Lower lobe of right lung (tissue), 2 donors: ENCODE measurements around the gene FXYD2. TPM values are rescaled to one million over a fixed set of nuclear protein-coding genes. Genes with fewer than 3 reads are reported as not detected.
A peak's percentile ranks its signal among the peaks of the same experiment; 100 is the strongest.
"Not testable (repeated sequence)": the region's sequence is repeated elsewhere in the genome, so short reads cannot be mapped to it uniquely, and the experiment has no call there.

Experiments used
- ATAC-seq, 2 donors: fragments of 200-7000 bp; cut with Tn5 transposase; one replicate each; pipeline ENCODE4 v1.9.1; 2020 to 2022; ENCODE audit warnings: mild to moderate bottlenecking in 2 of 2, moderate library complexity in 2 of 2
- DNase-seq: peaks from one replicate; pipeline ENCODE4 v3.0.0-alpha.2; 2020
- H3K27ac ChIP-seq: fragments of 200-600 bp; one replicate; pipeline ENCODE4 v1.8.0; 2022
- H3K27me3 ChIP-seq: fragments of 200-600 bp; one replicate; pipeline ENCODE4 v1.8.0; 2022; ENCODE audit warnings: low read depth
- H3K36me3 ChIP-seq: fragments of 200-600 bp; one replicate; pipeline ENCODE4 v1.8.0; 2022; ENCODE audit warnings: mild to moderate bottlenecking
- H3K4me1 ChIP-seq: fragments of 200-600 bp; one replicate; pipeline ENCODE4 v1.8.0; 2022
- H3K4me3 ChIP-seq: fragments of 200-600 bp; one replicate; pipeline ENCODE4 v1.8.0; 2022; ENCODE audit warnings: mild to moderate bottlenecking
- H3K9me3 ChIP-seq: fragments of 200-600 bp; one replicate; pipeline ENCODE4 v1.8.0; 2022
- CTCF ChIP-seq: fragments of 200-600 bp; IDR thresholded peaks from one replicate; pipeline ENCODE4 v1.8.0; 2022; ENCODE audit warnings: antibody characterized with exemption, mild to moderate bottlenecking
- intact Hi-C: fragments of 100-400 bp; cut with DNase I; formaldehyde crosslinking; loops from one replicate; pipeline ENCODE4 v1.11.0; 2022
- total RNA-seq: library from RNA; stranded (reverse); fragmentation: NEBNext Ultra II Directional; extraction: Animal tissue kit (Norgen Biotek cat#: 25700); gene quantifications from one replicate; pipeline ENCODE4 v1.2.1, GENCODE V29; 2021
- donor health status: DM: no; HTN: yes; CAD: no; lungs with severe emphysema.

FXYD2 gene
- total RNA-seq, 1 donor from 2014 or later: 2.8 TPM

GRCh38 chr11:117816151-117816741 lies 8.3 kb downstream of the FXYD2 start:
- Histone ChIP-seq H3K4me1 (peaks cover 52% of the 10 kb centered on the region), H3K36me3 (no peaks in the 10 kb centered on the region), H3K27me3 (no peaks in the 10 kb centered on the region), H3K9me3 (no peaks in the 10 kb centered on the region), H3K4me3 (no peak overlapping the region), H3K27ac (peak overlapping the region; percentile 71)
- no peak for TF ChIP-seq CTCF
- DNase-seq (no peak), ATAC-seq (peak in 1 of 2 donors; percentile 2)
- intact Hi-C loops: no loop called here

- intact Hi-C loops: no loop called here
- ATAC-seq (peak; percentile 52 to 68), DNase-seq (peak; percentile 76)
- Histone ChIP-seq H3K27ac (peak overlapping the region; percentile 71), H3K27me3 (no peaks in the 10 kb centered on the region), H3K36me3 (no peaks in the 10 kb centered on the region), H3K4me1 (peaks cover 52% of the 10 kb centered on the region), H3K9me3 (no peaks in the 10 kb centered on the region), H3K4me3 (no peak overlapping the region)
- TF ChIP-seq CTCF: no peak
Measured at GRCh38 chr11:117815262-117815803, 9.2 kb downstream of the FXYD2 start.

- intact Hi-C loops: no loop called here
- H3K36me3 ChIP-seq: no peaks in the 10 kb centered on the region
- TF ChIP-seq CTCF: no peak
- ATAC-seq (peak; percentile 28 to 52), DNase-seq (peak; percentile 82)
- peak overlapping the region; percentile 71 for H3K27ac ChIP-seq
- H3K9me3 ChIP-seq: no peaks in the 10 kb centered on the region
- no peaks in the 10 kb centered on the region for H3K27me3 ChIP-seq
- peaks cover 52% of the 10 kb centered on the region for H3K4me1 ChIP-seq
- H3K4me3 ChIP-seq: no peak overlapping the region
Measured at GRCh38 chr11:117814766-117815261, 9.7 kb downstream of the FXYD2 start.

- no peaks in the 10 kb centered on the region for H3K36me3 ChIP-seq
- intact Hi-C loops: no loop called here
- H3K27me3 ChIP-seq: no peaks in the 10 kb centered on the region
- no peaks in the 10 kb centered on the region for H3K9me3 ChIP-seq
- H3K4me3 ChIP-seq: no peak overlapping the region
- DNase-seq: no peak
- TF ChIP-seq CTCF: no peak
- ATAC-seq: no peak
- H3K27ac ChIP-seq: no peak overlapping the region
- H3K4me1 ChIP-seq: peaks cover 53% of the 10 kb centered on the region
Measured at GRCh38 chr11:117814204-117814765, 10.3 kb downstream of the FXYD2 start.

- intact Hi-C loops, DNase-seq: not testable (repeated sequence)
Measured at GRCh38 chr11:117810056-117810451, 14.5 kb downstream of the FXYD2 start.

More at GRCh38 chr11:117810056-117810451, 14.5 kb downstream of the FXYD2 start:
- H3K36me3 ChIP-seq, H3K27ac ChIP-seq, ATAC-seq, H3K27me3 ChIP-seq, H3K4me3 ChIP-seq, H3K9me3 ChIP-seq: not testable (repeated sequence)
- peaks cover 27% of the 10 kb centered on the region for H3K4me1 ChIP-seq
